WTC11 (cell line): ENCODE measurements around the gene ADAMTS19. TPM values are rescaled to one million over a fixed set of nuclear protein-coding genes. Genes with fewer than 3 reads are reported as not detected.
A peak's percentile ranks its signal among the peaks of the same experiment; 100 is the strongest.

Source experiments
- ATAC-seq: fragments of 200-7000 bp; cut with Tn5 transposase; 2 replicates; pipeline ENCODE4 v1.10.0; 2021; ENCODE audit warnings: mild to moderate bottlenecking, moderate library complexity
- CTCF ChIA-PET: fragments of 300-600 bp; sonication (Branson Sonifier 250); formaldehyde crosslinking; loops from one replicate; lab custom pipeline; 2021; ENCODE audit warnings: antibody characterized with exemption; lab: Charles Lee
- POLR2A ChIA-PET: fragments of 350-600 bp; sonication (Branson Sonifier 250); formaldehyde crosslinking; loops from one replicate; lab custom pipeline; 2021; ENCODE audit warnings: antibody characterized with exemption; lab: Charles Lee
- DNase-seq: peaks from one replicate; pipeline ENCODE4 v3.0.0; 2021; ENCODE audit warnings: low spot score
- H3K27ac Mint-ChIP-seq: 2 replicates; pipeline ENCODE4 v1.8.0; 2021; ENCODE audit warnings: mixed read lengths
- H3K27me3 Mint-ChIP-seq: 2 replicates; pipeline ENCODE4 v1.8.0; 2021; ENCODE audit warnings: low read depth, mild to moderate bottlenecking, moderate library complexity, mixed read lengths
- H3K36me3 Mint-ChIP-seq: 2 replicates; pipeline ENCODE4 v1.8.0; 2021; ENCODE audit warnings: mixed read lengths
- H3K4me1 Mint-ChIP-seq: 2 replicates; pipeline ENCODE4 v1.8.0; 2022; ENCODE audit warnings: mixed read lengths
- H3K4me3 Mint-ChIP-seq: 2 replicates; pipeline ENCODE4 v1.8.0; 2021; ENCODE audit warnings: mild to moderate bottlenecking, moderate library complexity, mixed read lengths
- H3K9me3 Mint-ChIP-seq: 2 replicates; pipeline ENCODE4 v1.8.0; 2021; ENCODE audit warnings: mixed read lengths
- FOXJ3 ChIP-seq: sonication (generic); formaldehyde crosslinking; IDR thresholded peaks from 2 replicates; pipeline ENCODE4 v1.9.0; 2021; ENCODE audit warnings: missing genetic modification reagents, mild to moderate bottlenecking, borderline replicate concordance
- HMGA2 ChIP-seq: fragments of 250-450 bp; sonication (Bioruptor Pico); IDR thresholded peaks from 2 replicates; pipeline ENCODE4 v1.4.0; 2021; ENCODE audit warnings: mild to moderate bottlenecking, moderate library complexity
- IRF2 ChIP-seq: sonication (generic); formaldehyde crosslinking; IDR thresholded peaks from 2 replicates; pipeline ENCODE4 v1.8.0; 2022; ENCODE audit warnings: low read depth, missing genetic modification reagents, borderline replicate concordance
- OVOL2 ChIP-seq: fragments of 250-450 bp; sonication (Bioruptor Pico); IDR thresholded peaks from 2 replicates; pipeline ENCODE4 v1.9.0; 2021; ENCODE audit warnings: mild to moderate bottlenecking, borderline replicate concordance
- PRRX2 ChIP-seq: fragments of 250-450 bp; sonication (Bioruptor Pico); IDR thresholded peaks from 2 replicates; pipeline ENCODE4 v1.8.0; 2021; ENCODE audit warnings: mild to moderate bottlenecking
- RORB ChIP-seq: fragments of 250-450 bp; sonication (Bioruptor Pico); IDR thresholded peaks from 2 replicates; pipeline ENCODE4 v1.9.0; 2021; ENCODE audit warnings: mild to moderate bottlenecking
- ZNF121 ChIP-seq: sonication (generic); formaldehyde crosslinking; IDR thresholded peaks from 2 replicates; pipeline ENCODE4 v1.8.0; 2023; ENCODE audit warnings: missing genetic modification reagents
- ZNF138 ChIP-seq: sonication (generic); formaldehyde crosslinking; conservative IDR thresholded peaks from 2 replicates; pipeline ENCODE4 v1.8.1; 2022; ENCODE audit warnings: mild to moderate bottlenecking, moderate library complexity, missing genetic modification reagents
- ZNF396 ChIP-seq: fragments of 250-450 bp; sonication (Bioruptor Pico); IDR thresholded peaks from 2 replicates; pipeline ENCODE4 v1.8.0; 2021; ENCODE audit warnings: mild to moderate bottlenecking, moderate library complexity, borderline replicate concordance
- total RNA-seq: library from RNA; stranded (reverse); gene quantifications from 3 replicates; pipeline ENCODE4 v1.2.3, GENCODE V29; 2021
- TF ChIP-seq, protein P1 (sequence below): sonication (generic); formaldehyde crosslinking; conservative IDR thresholded peaks from 2 replicates; pipeline ENCODE4 v1.8.1; 2022; ENCODE audit warnings: mild to moderate bottlenecking, missing genetic modification reagents
- TF ChIP-seq, protein P2 (sequence below): sonication (generic); formaldehyde crosslinking; IDR thresholded peaks from 2 replicates; pipeline ENCODE4 v1.8.0; 2022; ENCODE audit warnings: mild to moderate bottlenecking, missing genetic modification reagents
- TF ChIP-seq, protein P3 (sequence below): sonication (generic); formaldehyde crosslinking; IDR thresholded peaks from 2 replicates; pipeline ENCODE4 v1.8.0; 2023; ENCODE audit warnings: missing genetic modification reagents
- TF ChIP-seq, protein P4 (sequence below): sonication (generic); formaldehyde crosslinking; IDR thresholded peaks from 2 replicates; pipeline ENCODE4 v1.8.0; 2022; ENCODE audit warnings: mild to moderate bottlenecking, missing genetic modification reagents
- TF ChIP-seq, protein P5 (sequence below): sonication (generic); formaldehyde crosslinking; IDR thresholded peaks from 2 replicates; pipeline ENCODE4 v1.8.1; 2023; ENCODE audit warnings: mild to moderate bottlenecking, missing genetic modification reagents, moderate library complexity
- TF ChIP-seq, protein P6 (sequence below): fragments of 250-450 bp; sonication (Bioruptor Pico); IDR thresholded peaks from 2 replicates; pipeline ENCODE4 v1.9.0; 2021; ENCODE audit warnings: mild to moderate bottlenecking
- TF ChIP-seq, protein P7 (sequence below): sonication (generic); formaldehyde crosslinking; IDR thresholded peaks from 2 replicates; pipeline ENCODE4 v1.8.0; 2023; ENCODE audit warnings: mild to moderate bottlenecking, missing genetic modification reagents
- TF ChIP-seq, protein P8 (sequence below): sonication (generic); formaldehyde crosslinking; IDR thresholded peaks from 2 replicates; pipeline ENCODE4 v1.8.0; 2022; ENCODE audit warnings: missing genetic modification reagents
- TF ChIP-seq, protein P9 (sequence below): sonication (generic); formaldehyde crosslinking; conservative IDR thresholded peaks from 2 replicates; pipeline ENCODE4 v1.8.1; 2023; ENCODE audit warnings: mild to moderate bottlenecking, low read depth, missing genetic modification reagents, moderate library complexity

Gene ADAMTS19
- total RNA-seq, 1 experiment from 2014 or later, result 28.0 TPM

DNA sequence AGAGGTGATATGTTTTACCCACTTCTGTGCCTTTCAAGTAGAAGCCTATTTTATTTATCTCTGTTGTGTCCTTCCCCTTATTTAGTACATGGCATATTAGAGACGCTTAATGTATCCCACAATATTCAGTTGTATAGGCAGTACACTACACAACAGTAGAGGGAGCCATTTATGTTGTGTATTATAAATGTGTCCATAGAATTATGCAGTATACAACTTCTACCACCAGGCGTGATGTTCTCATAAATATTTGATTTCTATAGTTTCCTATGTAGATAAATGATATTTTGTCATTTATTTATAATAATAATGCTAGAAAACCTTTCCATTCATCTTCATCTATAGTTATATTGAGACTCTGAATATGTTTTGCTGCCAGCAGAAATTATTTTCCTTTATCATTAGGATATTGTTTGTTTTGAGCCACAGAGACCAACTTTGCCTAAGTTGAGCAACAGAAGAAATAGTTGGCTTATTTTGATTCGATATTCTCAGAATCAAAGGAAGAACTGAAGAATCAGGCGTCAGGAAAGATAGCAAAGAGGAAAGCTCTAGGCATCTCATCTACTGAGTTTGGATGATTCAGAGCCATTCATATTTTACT lies 81.7 kb downstream of the ADAMTS19 start:
- Mint-ChIP-seq H3K9me3 (peaks cover 15% of the 10 kb centered on the region), H3K27me3 (no peaks in the 10 kb centered on the region), H3K4me3 (no peak overlapping the region), H3K4me1 (peaks cover 8% of the 10 kb centered on the region), H3K27ac (no peak overlapping the region), H3K36me3 (peaks cover 18% of the 10 kb centered on the region)
- DNase-seq (no peak), ATAC-seq (peak; percentile 67)
- TF ChIP-seq, protein P1, sequence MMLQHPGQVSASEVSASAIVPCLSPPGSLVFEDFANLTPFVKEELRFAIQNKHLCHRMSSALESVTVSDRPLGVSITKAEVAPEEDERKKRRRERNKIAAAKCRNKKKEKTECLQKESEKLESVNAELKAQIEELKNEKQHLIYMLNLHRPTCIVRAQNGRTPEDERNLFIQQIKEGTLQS (CRISPR knock-in tag), result no peak
- TF ChIP-seq RORB (CRISPR knock-in tag), result no peak
- TF ChIP-seq, protein P2, sequence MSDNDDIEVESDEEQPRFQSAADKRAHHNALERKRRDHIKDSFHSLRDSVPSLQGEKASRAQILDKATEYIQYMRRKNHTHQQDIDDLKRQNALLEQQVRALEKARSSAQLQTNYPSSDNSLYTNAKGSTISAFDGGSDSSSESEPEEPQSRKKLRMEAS (CRISPR knock-in tag), result no peak
- CTCF ChIA-PET, result no interaction called here
- POLR2A ChIA-PET, result no interaction called here

DNA sequence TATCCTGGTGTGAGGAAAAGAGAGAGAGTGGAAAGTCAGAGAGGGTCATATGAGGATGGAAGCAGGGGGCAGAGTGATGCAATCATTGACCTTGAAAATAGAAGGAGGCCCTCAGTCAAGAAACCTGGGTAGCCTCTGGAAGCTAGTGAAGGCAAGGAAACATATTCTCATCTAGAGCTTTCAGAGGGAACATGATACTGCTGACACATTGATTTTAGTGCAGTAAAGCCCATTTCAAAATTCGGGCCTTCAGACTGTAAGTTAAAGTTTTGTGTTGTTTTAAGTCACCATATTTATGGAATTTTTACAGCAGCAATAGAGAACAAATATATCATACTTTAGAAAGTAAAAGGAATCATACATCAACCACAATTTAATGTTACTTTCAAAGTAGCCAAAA lies 87.0 kb downstream of the ADAMTS19 start:
- no peak for ATAC-seq
- Mint-ChIP-seq H3K9me3 (peaks cover 27% of the 10 kb centered on the region), H3K36me3 (peaks cover 30% of the 10 kb centered on the region), H3K4me3 (no peak overlapping the region), H3K27me3 (no peaks in the 10 kb centered on the region), H3K4me1 (peaks cover 8% of the 10 kb centered on the region), H3K27ac (no peak overlapping the region)
- no peak for TF ChIP-seq ZNF396
- no peak for TF ChIP-seq ZNF138
- TF ChIP-seq IRF2 (CRISPR knock-in tag), result no peak
- TF ChIP-seq, protein P3, sequence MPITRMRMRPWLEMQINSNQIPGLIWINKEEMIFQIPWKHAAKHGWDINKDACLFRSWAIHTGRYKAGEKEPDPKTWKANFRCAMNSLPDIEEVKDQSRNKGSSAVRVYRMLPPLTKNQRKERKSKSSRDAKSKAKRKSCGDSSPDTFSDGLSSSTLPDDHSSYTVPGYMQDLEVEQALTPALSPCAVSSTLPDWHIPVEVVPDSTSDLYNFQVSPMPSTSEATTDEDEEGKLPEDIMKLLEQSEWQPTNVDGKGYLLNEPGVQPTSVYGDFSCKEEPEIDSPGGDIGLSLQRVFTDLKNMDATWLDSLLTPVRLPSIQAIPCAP (CRISPR knock-in tag), result no peak
- no peak for TF ChIP-seq FOXJ3 (CRISPR knock-in tag)
- TF ChIP-seq ZNF121 (CRISPR knock-in tag), result no peak
- TF ChIP-seq, protein P4, sequence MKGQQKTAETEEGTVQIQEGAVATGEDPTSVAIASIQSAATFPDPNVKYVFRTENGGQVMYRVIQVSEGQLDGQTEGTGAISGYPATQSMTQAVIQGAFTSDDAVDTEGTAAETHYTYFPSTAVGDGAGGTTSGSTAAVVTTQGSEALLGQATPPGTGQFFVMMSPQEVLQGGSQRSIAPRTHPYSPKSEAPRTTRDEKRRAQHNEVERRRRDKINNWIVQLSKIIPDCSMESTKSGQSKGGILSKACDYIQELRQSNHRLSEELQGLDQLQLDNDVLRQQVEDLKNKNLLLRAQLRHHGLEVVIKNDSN, result no peak
- no peak for TF ChIP-seq HMGA2 (CRISPR knock-in tag)
- TF ChIP-seq, protein P5, sequence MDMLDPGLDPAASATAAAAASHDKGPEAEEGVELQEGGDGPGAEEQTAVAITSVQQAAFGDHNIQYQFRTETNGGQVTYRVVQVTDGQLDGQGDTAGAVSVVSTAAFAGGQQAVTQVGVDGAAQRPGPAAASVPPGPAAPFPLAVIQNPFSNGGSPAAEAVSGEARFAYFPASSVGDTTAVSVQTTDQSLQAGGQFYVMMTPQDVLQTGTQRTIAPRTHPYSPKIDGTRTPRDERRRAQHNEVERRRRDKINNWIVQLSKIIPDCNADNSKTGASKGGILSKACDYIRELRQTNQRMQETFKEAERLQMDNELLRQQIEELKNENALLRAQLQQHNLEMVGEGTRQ (CRISPR knock-in tag), result no peak
- no peak for TF ChIP-seq OVOL2 (CRISPR knock-in tag)
- TF ChIP-seq PRRX2, result no peak
- TF ChIP-seq, protein P6, sequence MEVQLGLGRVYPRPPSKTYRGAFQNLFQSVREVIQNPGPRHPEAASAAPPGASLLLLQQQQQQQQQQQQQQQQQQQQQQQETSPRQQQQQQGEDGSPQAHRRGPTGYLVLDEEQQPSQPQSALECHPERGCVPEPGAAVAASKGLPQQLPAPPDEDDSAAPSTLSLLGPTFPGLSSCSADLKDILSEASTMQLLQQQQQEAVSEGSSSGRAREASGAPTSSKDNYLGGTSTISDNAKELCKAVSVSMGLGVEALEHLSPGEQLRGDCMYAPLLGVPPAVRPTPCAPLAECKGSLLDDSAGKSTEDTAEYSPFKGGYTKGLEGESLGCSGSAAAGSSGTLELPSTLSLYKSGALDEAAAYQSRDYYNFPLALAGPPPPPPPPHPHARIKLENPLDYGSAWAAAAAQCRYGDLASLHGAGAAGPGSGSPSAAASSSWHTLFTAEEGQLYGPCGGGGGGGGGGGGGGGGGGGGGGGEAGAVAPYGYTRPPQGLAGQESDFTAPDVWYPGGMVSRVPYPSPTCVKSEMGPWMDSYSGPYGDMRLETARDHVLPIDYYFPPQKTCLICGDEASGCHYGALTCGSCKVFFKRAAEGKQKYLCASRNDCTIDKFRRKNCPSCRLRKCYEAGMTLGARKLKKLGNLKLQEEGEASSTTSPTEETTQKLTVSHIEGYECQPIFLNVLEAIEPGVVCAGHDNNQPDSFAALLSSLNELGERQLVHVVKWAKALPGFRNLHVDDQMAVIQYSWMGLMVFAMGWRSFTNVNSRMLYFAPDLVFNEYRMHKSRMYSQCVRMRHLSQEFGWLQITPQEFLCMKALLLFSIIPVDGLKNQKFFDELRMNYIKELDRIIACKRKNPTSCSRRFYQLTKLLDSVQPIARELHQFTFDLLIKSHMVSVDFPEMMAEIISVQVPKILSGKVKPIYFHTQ (CRISPR knock-in tag), result no peak
- TF ChIP-seq, protein P7, sequence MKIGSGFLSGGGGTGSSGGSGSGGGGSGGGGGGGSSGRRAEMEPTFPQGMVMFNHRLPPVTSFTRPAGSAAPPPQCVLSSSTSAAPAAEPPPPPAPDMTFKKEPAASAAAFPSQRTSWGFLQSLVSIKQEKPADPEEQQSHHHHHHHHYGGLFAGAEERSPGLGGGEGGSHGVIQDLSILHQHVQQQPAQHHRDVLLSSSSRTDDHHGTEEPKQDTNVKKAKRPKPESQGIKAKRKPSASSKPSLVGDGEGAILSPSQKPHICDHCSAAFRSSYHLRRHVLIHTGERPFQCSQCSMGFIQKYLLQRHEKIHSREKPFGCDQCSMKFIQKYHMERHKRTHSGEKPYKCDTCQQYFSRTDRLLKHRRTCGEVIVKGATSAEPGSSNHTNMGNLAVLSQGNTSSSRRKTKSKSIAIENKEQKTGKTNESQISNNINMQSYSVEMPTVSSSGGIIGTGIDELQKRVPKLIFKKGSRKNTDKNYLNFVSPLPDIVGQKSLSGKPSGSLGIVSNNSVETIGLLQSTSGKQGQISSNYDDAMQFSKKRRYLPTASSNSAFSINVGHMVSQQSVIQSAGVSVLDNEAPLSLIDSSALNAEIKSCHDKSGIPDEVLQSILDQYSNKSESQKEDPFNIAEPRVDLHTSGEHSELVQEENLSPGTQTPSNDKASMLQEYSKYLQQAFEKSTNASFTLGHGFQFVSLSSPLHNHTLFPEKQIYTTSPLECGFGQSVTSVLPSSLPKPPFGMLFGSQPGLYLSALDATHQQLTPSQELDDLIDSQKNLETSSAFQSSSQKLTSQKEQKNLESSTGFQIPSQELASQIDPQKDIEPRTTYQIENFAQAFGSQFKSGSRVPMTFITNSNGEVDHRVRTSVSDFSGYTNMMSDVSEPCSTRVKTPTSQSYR (CRISPR knock-in tag), result no peak
- TF ChIP-seq, protein P8, sequence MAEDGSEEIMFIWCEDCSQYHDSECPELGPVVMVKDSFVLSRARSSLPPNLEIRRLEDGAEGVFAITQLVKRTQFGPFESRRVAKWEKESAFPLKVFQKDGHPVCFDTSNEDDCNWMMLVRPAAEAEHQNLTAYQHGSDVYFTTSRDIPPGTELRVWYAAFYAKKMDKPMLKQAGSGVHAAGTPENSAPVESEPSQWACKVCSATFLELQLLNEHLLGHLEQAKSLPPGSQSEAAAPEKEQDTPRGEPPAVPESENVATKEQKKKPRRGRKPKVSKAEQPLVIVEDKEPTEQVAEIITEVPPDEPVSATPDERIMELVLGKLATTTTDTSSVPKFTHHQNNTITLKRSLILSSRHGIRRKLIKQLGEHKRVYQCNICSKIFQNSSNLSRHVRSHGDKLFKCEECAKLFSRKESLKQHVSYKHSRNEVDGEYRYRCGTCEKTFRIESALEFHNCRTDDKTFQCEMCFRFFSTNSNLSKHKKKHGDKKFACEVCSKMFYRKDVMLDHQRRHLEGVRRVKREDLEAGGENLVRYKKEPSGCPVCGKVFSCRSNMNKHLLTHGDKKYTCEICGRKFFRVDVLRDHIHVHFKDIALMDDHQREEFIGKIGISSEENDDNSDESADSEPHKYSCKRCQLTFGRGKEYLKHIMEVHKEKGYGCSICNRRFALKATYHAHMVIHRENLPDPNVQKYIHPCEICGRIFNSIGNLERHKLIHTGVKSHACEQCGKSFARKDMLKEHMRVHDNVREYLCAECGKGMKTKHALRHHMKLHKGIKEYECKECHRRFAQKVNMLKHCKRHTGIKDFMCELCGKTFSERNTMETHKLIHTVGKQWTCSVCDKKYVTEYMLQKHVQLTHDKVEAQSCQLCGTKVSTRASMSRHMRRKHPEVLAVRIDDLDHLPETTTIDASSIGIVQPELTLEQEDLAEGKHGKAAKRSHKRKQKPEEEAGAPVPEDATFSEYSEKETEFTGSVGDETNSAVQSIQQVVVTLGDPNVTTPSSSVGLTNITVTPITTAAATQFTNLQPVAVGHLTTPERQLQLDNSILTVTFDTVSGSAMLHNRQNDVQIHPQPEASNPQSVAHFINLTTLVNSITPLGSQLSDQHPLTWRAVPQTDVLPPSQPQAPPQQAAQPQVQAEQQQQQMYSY (CRISPR knock-in tag), result no peak
- TF ChIP-seq, protein P9, sequence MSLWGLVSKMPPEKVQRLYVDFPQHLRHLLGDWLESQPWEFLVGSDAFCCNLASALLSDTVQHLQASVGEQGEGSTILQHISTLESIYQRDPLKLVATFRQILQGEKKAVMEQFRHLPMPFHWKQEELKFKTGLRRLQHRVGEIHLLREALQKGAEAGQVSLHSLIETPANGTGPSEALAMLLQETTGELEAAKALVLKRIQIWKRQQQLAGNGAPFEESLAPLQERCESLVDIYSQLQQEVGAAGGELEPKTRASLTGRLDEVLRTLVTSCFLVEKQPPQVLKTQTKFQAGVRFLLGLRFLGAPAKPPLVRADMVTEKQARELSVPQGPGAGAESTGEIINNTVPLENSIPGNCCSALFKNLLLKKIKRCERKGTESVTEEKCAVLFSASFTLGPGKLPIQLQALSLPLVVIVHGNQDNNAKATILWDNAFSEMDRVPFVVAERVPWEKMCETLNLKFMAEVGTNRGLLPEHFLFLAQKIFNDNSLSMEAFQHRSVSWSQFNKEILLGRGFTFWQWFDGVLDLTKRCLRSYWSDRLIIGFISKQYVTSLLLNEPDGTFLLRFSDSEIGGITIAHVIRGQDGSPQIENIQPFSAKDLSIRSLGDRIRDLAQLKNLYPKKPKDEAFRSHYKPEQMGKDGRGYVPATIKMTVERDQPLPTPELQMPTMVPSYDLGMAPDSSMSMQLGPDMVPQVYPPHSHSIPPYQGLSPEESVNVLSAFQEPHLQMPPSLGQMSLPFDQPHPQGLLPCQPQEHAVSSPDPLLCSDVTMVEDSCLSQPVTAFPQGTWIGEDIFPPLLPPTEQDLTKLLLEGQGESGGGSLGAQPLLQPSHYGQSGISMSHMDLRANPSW (CRISPR knock-in tag), result no peak
- CTCF ChIA-PET, result no interaction called here
- no peak for DNase-seq
- POLR2A ChIA-PET, result no interaction called here
